Activated T-cell treated with anti-CD3 and anti-CD28 coated beads for 24 hours (primary cell): ENCODE results near the gene SEC14L6.
"Not testable (repeated sequence)": the region's sequence is repeated elsewhere in the genome, so short reads cannot be mapped to it uniquely, and the experiment has no call there.

Experiments
- DNase-seq: peaks from one replicate; pipeline ENCODE4 v3.0.0-alpha.2; 2020; ENCODE audit warnings: low read depth

The SEC14L6 gene

GRCh38 chr22:30566125-30566524 is 19.6 kb upstream of the SEC14L6 start:
- no peak for DNase-seq

GRCh38 chr22:30565341-30565740 is 18.8 kb upstream of the SEC14L6 start:
- no peak for DNase-seq

- DNase-seq = no peak
Measured at GRCh38 chr22:30564761-30565119, 18.2 kb upstream of the SEC14L6 start.

GRCh38 chr22:30564045-30564760 is 17.7 kb upstream of the SEC14L6 start:
- no peak for DNase-seq

GRCh38 chr22:30562366-30562765 is 15.8 kb upstream of the SEC14L6 start:
- no peak for DNase-seq

- no peak for DNase-seq
Measured at GRCh38 chr22:30561402-30562189, 15.1 kb upstream of the SEC14L6 start.

GRCh38 chr22:30560643-30561202 is 14.2 kb upstream of the SEC14L6 start:
- not testable (repeated sequence) for DNase-seq

- DNase-seq = no peak
Measured at GRCh38 chr22:30559889-30560288, 13.3 kb upstream of the SEC14L6 start.

GRCh38 chr22:30557243-30557642 is 10.7 kb upstream of the SEC14L6 start:
- no peak for DNase-seq

GRCh38 chr22:30556388-30556787 is 9.8 kb upstream of the SEC14L6 start:
- no peak for DNase-seq

- DNase-seq = no peak
Measured at GRCh38 chr22:30555282-30556210, 9.0 kb upstream of the SEC14L6 start.

- no peak for DNase-seq
Measured at GRCh38 chr22:30553971-30554370, 7.4 kb upstream of the SEC14L6 start.

- DNase-seq = no peak
Measured at GRCh38 chr22:30552719-30553118, 6.2 kb upstream of the SEC14L6 start.

GRCh38 chr22:30551813-30552212 is 5.3 kb upstream of the SEC14L6 start:
- DNase-seq = not testable (repeated sequence)

GRCh38 chr22:30547188-30547587 is 647 bp upstream of the SEC14L6 start:
- no peak for DNase-seq

GRCh38 chr22:30542811-30543188 is 3.7 kb downstream of the SEC14L6 start:
- no peak for DNase-seq

- no peak for DNase-seq
Measured at GRCh38 chr22:30541961-30542810, 4.4 kb downstream of the SEC14L6 start.

- DNase-seq = not testable (repeated sequence)
Measured at GRCh38 chr22:30541511-30541910, 5.0 kb downstream of the SEC14L6 start.

- DNase-seq = no peak
Measured at GRCh38 chr22:30539368-30539767, 7.2 kb downstream of the SEC14L6 start.

- DNase-seq = no peak
Measured at GRCh38 chr22:30538280-30538679, 8.3 kb downstream of the SEC14L6 start.

GRCh38 chr22:30537083-30537731 is 9.3 kb downstream of the SEC14L6 start:
- DNase-seq = no peak
